Cardiac muscle cell (in vitro differentiated cells and primary cell): ENCODE results near the gene ARHGEF25. TPM values are rescaled to one million over a fixed set of nuclear protein-coding genes. Genes with fewer than 3 reads are reported as not detected.
A peak's percentile ranks its signal among the peaks of the same experiment; 100 is the strongest.
"Not testable (repeated sequence)": the region's sequence is repeated elsewhere in the genome, so short reads cannot be mapped to it uniquely, and the experiment has no call there.

Experiments used
- DNase-seq, 2 donors: peaks; one replicate each; pipeline versions ENCODE4 v3.0.0 to v3.0.0-alpha.2; 2010 to 2017; ENCODE audit warnings: low read depth in 1 of 2, low spot score in 1 of 2
- H3K27ac ChIP-seq: fragments of 200-600 bp; sonication (generic); 2 replicates; pipeline ENCODE4 v1.5.1; 2016
- H3K27me3 ChIP-seq: fragments of 200-600 bp; sonication (generic); 2 replicates; pipeline ENCODE4 v1.6.0; 2016; ENCODE audit warnings: control low read depth
- H3K36me3 ChIP-seq: fragments of 200-600 bp; sonication (generic); 2 replicates; pipeline ENCODE4 v1.5.1; 2016; ENCODE audit warnings: control low read depth
- H3K4me1 ChIP-seq: fragments of 200-600 bp; sonication (generic); 2 replicates; pipeline ENCODE4 v1.8.1; 2017; ENCODE audit warnings: low read depth, mild to moderate bottlenecking, mixed run types
- H3K4me3 ChIP-seq: fragments of 200-600 bp; sonication (generic); 2 replicates; pipeline ENCODE4 v1.5.1; 2016; ENCODE audit warnings: mild to moderate bottlenecking
- H3K9me3 ChIP-seq: fragments of 200-600 bp; sonication (generic); 2 replicates; pipeline ENCODE4 v1.5.1; 2017; ENCODE audit warnings: low read depth, mild to moderate bottlenecking, control low read depth
- polyA plus RNA-seq: library from polyadenylated mRNA; unstranded; fragments of >200 nt; fragmentation: Nextera tagmentation; extraction: Ambion mirVana; gene quantifications from 2 replicates; pipeline ENCODE4 v1.2.1, GENCODE V29; 2016
- total RNA-seq: library from RNA; depleted of rRNA; stranded (reverse); fragments of >200 nt; gene quantifications from 2 replicates; pipeline ENCODE4 v1.2.3, GENCODE V29; 2016
- TF ChIP-seq, protein P1 (sequence below): IDR thresholded peaks from 2 replicates; pipeline ENCODE4 v1.5.1; 2012; ENCODE audit warnings: low read depth, mild to moderate bottlenecking, low read length

ARHGEF25 gene
- total and polyA plus RNA-seq, 2 experiments from 2014 or later = 2.0 to 38.6 TPM

DNA sequence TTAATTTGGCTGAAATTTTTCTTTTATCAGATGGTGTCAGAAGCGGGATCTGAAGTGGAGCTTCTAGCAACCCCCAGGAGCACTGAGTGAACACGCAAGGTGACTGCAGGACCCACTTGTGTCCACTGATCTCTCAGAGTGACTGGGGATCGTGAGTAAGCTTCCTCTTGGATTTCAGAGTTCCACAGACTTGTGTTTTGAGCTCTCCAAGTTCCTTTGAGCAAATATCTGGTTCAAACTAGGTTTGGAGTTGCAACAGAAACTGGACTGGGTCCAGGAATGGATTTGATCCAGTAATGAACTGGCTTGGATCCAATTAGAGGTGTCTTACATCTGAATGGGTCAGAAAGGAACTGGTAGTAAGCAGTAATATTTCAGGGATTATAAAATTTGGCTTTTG, 46.5 kb downstream of the ARHGEF25 start:
- no peaks in the 10 kb centered on the region for H3K27me3 ChIP-seq
- DNase-seq = peak in 1 of 2 donors; percentile 73
- no peaks in the 10 kb centered on the region for H3K36me3 ChIP-seq
- no peak overlapping the region for H3K4me3 ChIP-seq
- H3K9me3 ChIP-seq = no peaks in the 10 kb centered on the region
- no peak overlapping the region for H3K27ac ChIP-seq
- TF ChIP-seq, protein P1, sequence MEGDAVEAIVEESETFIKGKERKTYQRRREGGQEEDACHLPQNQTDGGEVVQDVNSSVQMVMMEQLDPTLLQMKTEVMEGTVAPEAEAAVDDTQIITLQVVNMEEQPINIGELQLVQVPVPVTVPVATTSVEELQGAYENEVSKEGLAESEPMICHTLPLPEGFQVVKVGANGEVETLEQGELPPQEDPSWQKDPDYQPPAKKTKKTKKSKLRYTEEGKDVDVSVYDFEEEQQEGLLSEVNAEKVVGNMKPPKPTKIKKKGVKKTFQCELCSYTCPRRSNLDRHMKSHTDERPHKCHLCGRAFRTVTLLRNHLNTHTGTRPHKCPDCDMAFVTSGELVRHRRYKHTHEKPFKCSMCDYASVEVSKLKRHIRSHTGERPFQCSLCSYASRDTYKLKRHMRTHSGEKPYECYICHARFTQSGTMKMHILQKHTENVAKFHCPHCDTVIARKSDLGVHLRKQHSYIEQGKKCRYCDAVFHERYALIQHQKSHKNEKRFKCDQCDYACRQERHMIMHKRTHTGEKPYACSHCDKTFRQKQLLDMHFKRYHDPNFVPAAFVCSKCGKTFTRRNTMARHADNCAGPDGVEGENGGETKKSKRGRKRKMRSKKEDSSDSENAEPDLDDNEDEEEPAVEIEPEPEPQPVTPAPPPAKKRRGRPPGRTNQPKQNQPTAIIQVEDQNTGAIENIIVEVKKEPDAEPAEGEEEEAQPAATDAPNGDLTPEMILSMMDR = no peak
- H3K4me1 ChIP-seq = no peaks in the 10 kb centered on the region

DNA sequence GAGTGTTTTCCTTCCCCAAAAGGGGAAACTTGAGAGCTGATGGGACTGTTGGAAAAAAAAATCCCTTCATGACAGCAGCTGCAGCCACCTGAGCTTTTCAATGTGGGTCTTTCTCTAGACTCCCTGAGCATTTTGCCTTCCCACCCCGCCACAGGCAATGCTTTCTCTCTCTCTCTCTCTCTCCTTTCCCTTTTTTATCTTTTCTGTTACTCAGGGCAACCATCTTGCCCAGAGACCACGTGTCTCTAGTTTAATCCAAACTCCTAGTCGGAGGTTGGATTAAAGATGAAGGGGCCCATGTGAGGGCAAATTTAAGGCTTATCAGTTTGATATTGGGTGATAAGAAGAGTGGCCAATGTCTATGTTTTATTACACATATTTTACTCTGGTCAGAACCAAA, 47.7 kb downstream of the ARHGEF25 start:
- H3K4me3 ChIP-seq = no peak overlapping the region
- H3K36me3 ChIP-seq = no peaks in the 10 kb centered on the region
- DNase-seq = no peak
- no peaks in the 10 kb centered on the region for H3K4me1 ChIP-seq
- TF ChIP-seq, protein P1 = no peak
- H3K27ac ChIP-seq = no peak overlapping the region
- no peaks in the 10 kb centered on the region for H3K27me3 ChIP-seq
- H3K9me3 ChIP-seq = no peaks in the 10 kb centered on the region

DNA sequence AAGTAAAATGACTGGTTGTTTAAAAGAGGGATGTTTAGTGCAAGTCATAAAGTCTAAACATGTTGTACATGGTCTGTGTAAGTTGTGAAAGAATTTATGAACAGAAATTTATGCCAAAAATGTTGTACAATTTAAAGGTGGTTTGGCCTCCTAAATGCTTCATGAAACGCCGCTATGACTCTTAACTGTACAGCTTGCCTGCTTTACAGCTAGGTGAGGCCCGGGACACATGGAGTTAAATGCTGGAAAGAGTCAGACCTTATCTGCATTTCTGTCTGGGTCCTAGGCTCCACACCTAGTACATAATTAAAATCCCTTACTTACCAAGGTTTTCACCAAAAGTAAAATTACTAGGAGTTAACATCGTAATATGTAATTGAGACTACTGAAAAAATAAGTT, 50.1 kb downstream of the ARHGEF25 start:
- no peaks in the 10 kb centered on the region for H3K9me3 ChIP-seq
- no peak for DNase-seq
- H3K4me3 ChIP-seq = no peak overlapping the region
- no peaks in the 10 kb centered on the region for H3K4me1 ChIP-seq
- TF ChIP-seq, protein P1 = no peak
- H3K36me3 ChIP-seq = no peaks in the 10 kb centered on the region
- no peak overlapping the region for H3K27ac ChIP-seq
- H3K27me3 ChIP-seq = no peaks in the 10 kb centered on the region

DNA sequence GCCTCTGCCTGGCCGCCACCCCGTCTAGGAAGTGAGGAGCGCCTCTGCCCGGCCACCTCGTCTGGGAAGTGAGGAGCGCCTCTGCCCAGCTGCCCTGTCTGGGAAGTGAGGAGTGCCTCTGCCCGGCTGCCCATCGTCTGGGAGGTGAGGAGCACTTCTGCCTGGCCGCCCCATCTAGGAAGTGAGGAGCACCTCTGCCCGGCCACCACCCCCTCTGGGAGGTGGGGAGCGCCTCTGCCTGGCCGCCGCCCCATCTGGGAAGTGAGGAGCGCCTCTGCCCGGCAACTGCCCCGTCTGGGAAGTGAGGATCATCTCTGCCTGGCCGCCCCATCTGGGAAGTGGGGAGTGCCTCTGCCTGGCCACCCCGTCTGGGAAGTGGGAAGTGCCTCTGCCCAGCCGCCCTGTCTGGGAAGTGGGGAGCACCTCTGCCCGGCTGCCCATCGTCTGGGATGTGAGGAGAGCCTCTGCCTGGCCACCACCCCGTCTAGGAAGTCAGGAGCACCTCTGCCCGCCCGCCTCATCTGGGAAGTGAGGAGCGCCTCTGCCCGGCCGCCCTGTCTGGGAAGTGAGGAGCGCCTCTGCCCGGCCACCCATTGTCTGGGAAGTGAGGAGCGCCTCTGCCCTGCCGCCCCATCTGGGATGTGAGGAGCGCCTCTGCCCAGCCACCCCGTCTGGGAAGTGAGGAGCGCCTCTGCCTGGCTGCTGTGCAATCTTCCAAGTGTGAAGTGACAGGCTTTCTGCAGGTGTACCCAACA, 54.0 kb downstream of the ARHGEF25 start:
- not testable (repeated sequence) for H3K36me3 ChIP-seq, H3K27ac ChIP-seq, H3K9me3 ChIP-seq, H3K4me3 ChIP-seq, H3K4me1 ChIP-seq, H3K27me3 ChIP-seq, DNase-seq

Other genes starting within 250 kb of the ARHGEF25 start
- 27.4 and 59.9 TPM in 2 replicates for gene R3HDM2, start 180.4 kb upstream of the ARHGEF25 start, total RNA-seq
- 23.3 and 41.8 TPM in 2 replicates for gene R3HDM2, start 180.4 kb upstream of the ARHGEF25 start, polyA plus RNA-seq
- gene INHBC, start 176.7 kb upstream of the ARHGEF25 start, total RNA-seq = 0.21 TPM in 1 of 2 replicates, not detected in the other
- 0.11 TPM in 1 of 2 replicates, not detected in the other for gene INHBC, start 176.7 kb upstream of the ARHGEF25 start, polyA plus RNA-seq
- gene INHBE, start 156.1 kb upstream of the ARHGEF25 start, total RNA-seq = 0.25 and 0.74 TPM in 2 replicates
- gene INHBE, start 156.1 kb upstream of the ARHGEF25 start, polyA plus RNA-seq = 0.23 TPM in 1 of 2 replicates, not detected in the other
- 0.67 and 7.3 TPM in 2 replicates for gene GLI1, start 151.7 kb upstream of the ARHGEF25 start, total RNA-seq
- gene GLI1, start 151.7 kb upstream of the ARHGEF25 start, polyA plus RNA-seq = 0.79 TPM in 1 of 2 replicates, not detected in the other
- gene ARHGAP9, start 131.6 kb upstream of the ARHGEF25 start, total RNA-seq = 0.07 and 2.3 TPM in 2 replicates
- gene ARHGAP9, start 131.6 kb upstream of the ARHGEF25 start, polyA plus RNA-seq = 0.61 TPM in 1 of 2 replicates, not detected in the other
- 76.7 and 333 TPM in 2 replicates for gene MARS1, start 123.4 kb upstream of the ARHGEF25 start, total RNA-seq
- gene MARS1, start 123.4 kb upstream of the ARHGEF25 start, polyA plus RNA-seq = 153 and 190 TPM in 2 replicates
- gene DDIT3, start 90.9 kb upstream of the ARHGEF25 start, total RNA-seq = 30.2 and 44.2 TPM in 2 replicates
- gene DDIT3, start 90.9 kb upstream of the ARHGEF25 start, polyA plus RNA-seq = 33.8 and 51.3 TPM in 2 replicates
- gene MBD6, start 88.6 kb upstream of the ARHGEF25 start, total RNA-seq = 13.8 and 14.1 TPM in 2 replicates
- 22.8 and 36.9 TPM in 2 replicates for gene MBD6, start 88.6 kb upstream of the ARHGEF25 start, polyA plus RNA-seq
- gene DCTN2, start 64.2 kb upstream of the ARHGEF25 start, total RNA-seq = 210 and 230 TPM in 2 replicates
- 156 and 157 TPM in 2 replicates for gene DCTN2, start 64.2 kb upstream of the ARHGEF25 start, polyA plus RNA-seq
- gene KIF5A, start 61.4 kb upstream of the ARHGEF25 start, total RNA-seq = 0.36 and 0.49 TPM in 2 replicates
- 0.05 and 0.11 TPM in 2 replicates for gene KIF5A, start 61.4 kb upstream of the ARHGEF25 start, polyA plus RNA-seq
- 15.1 and 23.5 TPM in 2 replicates for gene PIP4K2C, start 20.2 kb upstream of the ARHGEF25 start, total RNA-seq
- gene PIP4K2C, start 20.2 kb upstream of the ARHGEF25 start, polyA plus RNA-seq = 20.4 and 25.5 TPM in 2 replicates
- 52.1 and 59.0 TPM in 2 replicates for gene DTX3, start 6.6 kb upstream of the ARHGEF25 start, total RNA-seq
- 44.5 and 46.6 TPM in 2 replicates for gene DTX3, start 6.6 kb upstream of the ARHGEF25 start, polyA plus RNA-seq
- gene B4GALNT1, start 21.8 kb downstream of the ARHGEF25 start, total RNA-seq = 0.32 TPM in 1 of 2 replicates, not detected in the other
- gene B4GALNT1, start 21.8 kb downstream of the ARHGEF25 start, polyA plus RNA-seq = 0.29 TPM in 1 of 2 replicates, not detected in the other
- gene OS9, start 82.7 kb downstream of the ARHGEF25 start, total RNA-seq = 182 and 202 TPM in 2 replicates
- gene OS9, start 82.7 kb downstream of the ARHGEF25 start, polyA plus RNA-seq = 122 and 134 TPM in 2 replicates
- gene AGAP2, start 127.3 kb downstream of the ARHGEF25 start, total RNA-seq = 0.33 and 0.49 TPM in 2 replicates
- gene AGAP2, start 127.3 kb downstream of the ARHGEF25 start, polyA plus RNA-seq = 0.05 and 0.10 TPM in 2 replicates
- 41.7 and 65.9 TPM in 2 replicates for gene TSPAN31, start 133.6 kb downstream of the ARHGEF25 start, total RNA-seq
- 66.3 and 73.4 TPM in 2 replicates for gene TSPAN31, start 133.6 kb downstream of the ARHGEF25 start, polyA plus RNA-seq
- 75.8 and 137 TPM in 2 replicates for gene CDK4, start 140.9 kb downstream of the ARHGEF25 start, total RNA-seq
- gene CDK4, start 140.9 kb downstream of the ARHGEF25 start, polyA plus RNA-seq = 160 and 172 TPM in 2 replicates
- 21.9 and 23.3 TPM in 2 replicates for gene MARCHF9, start 143.7 kb downstream of the ARHGEF25 start, total RNA-seq
- gene MARCHF9, start 143.7 kb downstream of the ARHGEF25 start, polyA plus RNA-seq = 9.0 and 11.7 TPM in 2 replicates
- 0.07 and 1.3 TPM in 2 replicates for gene CYP27B1, start 155.6 kb downstream of the ARHGEF25 start, total RNA-seq
- gene CYP27B1, start 155.6 kb downstream of the ARHGEF25 start, polyA plus RNA-seq = 0.33 TPM in 1 of 2 replicates, not detected in the other
- gene METTL1, start 160.7 kb downstream of the ARHGEF25 start, total RNA-seq = 8.1 and 11.9 TPM in 2 replicates
- gene METTL1, start 160.7 kb downstream of the ARHGEF25 start, polyA plus RNA-seq = 20.0 and 21.6 TPM in 2 replicates
- gene EEF1AKMT3, start 161.2 kb downstream of the ARHGEF25 start, total RNA-seq = 2.2 and 4.8 TPM in 2 replicates
- 3.7 and 3.9 TPM in 2 replicates for gene EEF1AKMT3, start 161.2 kb downstream of the ARHGEF25 start, polyA plus RNA-seq
- 22.6 and 34.4 TPM in 2 replicates for gene TSFM, start 171.4 kb downstream of the ARHGEF25 start, total RNA-seq
- 59.6 and 66.7 TPM in 2 replicates for gene TSFM, start 171.4 kb downstream of the ARHGEF25 start, polyA plus RNA-seq
- 1.6 TPM in 2 replicates for gene AVIL, start 207.3 kb downstream of the ARHGEF25 start, total RNA-seq
- 1.7 and 2.9 TPM in 2 replicates for gene AVIL, start 207.3 kb downstream of the ARHGEF25 start, polyA plus RNA-seq
- gene CTDSP2, start 235.3 kb downstream of the ARHGEF25 start, total RNA-seq = 103 and 105 TPM in 2 replicates
- gene CTDSP2, start 235.3 kb downstream of the ARHGEF25 start, polyA plus RNA-seq = 82.9 and 108 TPM in 2 replicates